SK-N-SH treated with all-trans-retinoic acid at 6 μM for 48 hours (cell line): Measurements from ENCODE around the gene CCDC24.
A peak's percentile ranks its signal among the peaks of the same experiment; 100 is the strongest.

Experiments
- ATAC-seq: fragments of 200-7000 bp; cut with Tn5 transposase; 3 replicates; pipeline ENCODE4 v1.9.1; 2020; ENCODE audit warnings: mild to moderate bottlenecking, moderate library complexity
- ARNTL ChIP-seq: fragments of 450-650 bp; formaldehyde crosslinking; IDR thresholded peaks from 2 replicates; pipeline ENCODE4 v1.5.0; 2020; ENCODE audit warnings: low read depth, mild to moderate bottlenecking, moderate library complexity, borderline replicate concordance
- BACH2 ChIP-seq: fragments of 250-450 bp; sonication (Bioruptor Pico); IDR thresholded peaks from 2 replicates; pipeline ENCODE4 v1.9.0; 2021; ENCODE audit warnings: mild to moderate bottlenecking, borderline replicate concordance
- CREB5 ChIP-seq: fragments of 250-450 bp; sonication (Bioruptor Pico); IDR thresholded peaks from 2 replicates; pipeline ENCODE4 v1.5.1; 2020; ENCODE audit warnings: low read depth, mild to moderate bottlenecking, moderate library complexity
- CSDC2 ChIP-seq: fragments of 250-450 bp; sonication (Bioruptor Pico); IDR thresholded peaks from 2 replicates; pipeline ENCODE4 v1.5.0; 2020; ENCODE audit warnings: mild to moderate bottlenecking, moderate library complexity
- CSRNP3 ChIP-seq: fragments of 250-450 bp; sonication (Bioruptor Pico); IDR thresholded peaks from 2 replicates; pipeline ENCODE4 v1.5.1; 2021; ENCODE audit warnings: mild to moderate bottlenecking, moderate library complexity
- ESRRG ChIP-seq: fragments of 250-450 bp; sonication (Bioruptor Pico); IDR thresholded peaks from 2 replicates; pipeline ENCODE4 v1.6.1; 2021; ENCODE audit warnings: mild to moderate bottlenecking
- GLIS3 ChIP-seq: fragments of 250-450 bp; sonication (Bioruptor Pico); IDR thresholded peaks from 2 replicates; pipeline ENCODE4 v1.5.0; 2020; ENCODE audit warnings: mild to moderate bottlenecking, moderate library complexity
- PATZ1 ChIP-seq: fragments of 250-450 bp; sonication (Bioruptor Pico); IDR thresholded peaks from 2 replicates; pipeline ENCODE4 v1.8.0; 2020; ENCODE audit warnings: mild to moderate bottlenecking, moderate library complexity, borderline replicate concordance
- POU6F1 ChIP-seq: fragments of 250-450 bp; sonication (Bioruptor Pico); IDR thresholded peaks from 2 replicates; pipeline ENCODE4 v1.8.0; 2021; ENCODE audit warnings: low read depth, mild to moderate bottlenecking, moderate library complexity, borderline replicate concordance
- PPARA ChIP-seq: fragments of 250-450 bp; sonication (Bioruptor Pico); IDR thresholded peaks from 2 replicates; pipeline ENCODE4 v1.5.0; 2020; ENCODE audit warnings: mild to moderate bottlenecking, borderline replicate concordance
- RARB ChIP-seq: fragments of 250-450 bp; sonication (Bioruptor Pico); IDR thresholded peaks from 2 replicates; pipeline ENCODE4 v1.8.0; 2021; ENCODE audit warnings: mild to moderate bottlenecking, moderate library complexity
- TCF4 ChIP-seq: fragments of 250-450 bp; sonication (Bioruptor Pico); IDR thresholded peaks from 2 replicates; pipeline ENCODE4 v1.8.0; 2021; ENCODE audit warnings: mild to moderate bottlenecking, moderate library complexity, borderline replicate concordance
- TOX ChIP-seq: fragments of 250-450 bp; sonication (Bioruptor Pico); IDR thresholded peaks from 2 replicates; pipeline ENCODE4 v1.8.0; 2021; ENCODE audit warnings: mild to moderate bottlenecking, moderate library complexity, borderline replicate concordance
- TSHZ2 ChIP-seq: fragments of 250-450 bp; sonication (Bioruptor Pico); IDR thresholded peaks from 2 replicates; pipeline ENCODE4 v1.5.0; 2020; ENCODE audit warnings: mild to moderate bottlenecking, moderate library complexity
- ZC3H10 ChIP-seq: fragments of 250-450 bp; sonication (Bioruptor Pico); IDR thresholded peaks from 2 replicates; pipeline ENCODE4 v1.5.1; 2021; ENCODE audit warnings: mild to moderate bottlenecking, moderate library complexity
- ZFP3 ChIP-seq: fragments of 250-450 bp; sonication (Bioruptor Pico); IDR thresholded peaks from 2 replicates; pipeline ENCODE4 v1.5.0; 2020; ENCODE audit warnings: mild to moderate bottlenecking, moderate library complexity
- ZFP30 ChIP-seq: fragments of 450-650 bp; formaldehyde crosslinking; IDR thresholded peaks from 2 replicates; pipeline ENCODE4 v1.5.0; 2022; ENCODE audit warnings: mild to moderate bottlenecking, moderate library complexity
- ZNF565 ChIP-seq: fragments of 450-650 bp; formaldehyde crosslinking; conservative IDR thresholded peaks from 2 replicates; pipeline ENCODE4 v1.5.0; 2020; ENCODE audit warnings: low read depth, mild to moderate bottlenecking, moderate library complexity
- ZNF70 ChIP-seq: fragments of 450-650 bp; formaldehyde crosslinking; IDR thresholded peaks from 2 replicates; pipeline ENCODE4 v1.5.0; 2020; ENCODE audit warnings: mild to moderate bottlenecking, moderate library complexity
- ZNF8 ChIP-seq: fragments of 450-650 bp; formaldehyde crosslinking; IDR thresholded peaks from 2 replicates; pipeline ENCODE4 v1.5.0; 2020; ENCODE audit warnings: mild to moderate bottlenecking, moderate library complexity

Gene CCDC24

GRCh38 chr1:44024031-44024902 lies 32.9 kb downstream of the CCDC24 start:
- no peak for TF ChIP-seq PATZ1 (CRISPR knock-in tag)
- TF ChIP-seq ESRRG, result no peak
- TF ChIP-seq RARB, result no peak
- no peak for TF ChIP-seq TOX (CRISPR knock-in tag)
- TF ChIP-seq ZC3H10 (CRISPR knock-in tag), result no peak
- no peak for TF ChIP-seq GLIS3
- TF ChIP-seq ZNF565 (CRISPR knock-in tag), result no peak
- no peak for TF ChIP-seq ZNF8 (CRISPR knock-in tag)
- TF ChIP-seq POU6F1 (CRISPR knock-in tag), result no peak
- no peak for TF ChIP-seq BACH2 (CRISPR knock-in tag)
- TF ChIP-seq ZFP30 (CRISPR knock-in tag), result no peak
- no peak for TF ChIP-seq CSDC2 (CRISPR knock-in tag)
- TF ChIP-seq PPARA (CRISPR knock-in tag), result no peak
- TF ChIP-seq CREB5 (CRISPR knock-in tag), result no peak
- no peak for TF ChIP-seq CSRNP3 (CRISPR knock-in tag)
- TF ChIP-seq ZFP3, result no peak
- TF ChIP-seq, all 23 proteins: peak for 0
- peak; percentile 38; the same call in 1 of the 3 replicates for ATAC-seq

- TF ChIP-seq ZNF8 (CRISPR knock-in tag) (no peak), GLIS3 (no peak), TOX (CRISPR knock-in tag) (no peak), TCF4 (CRISPR knock-in tag) (no peak), ZFP30 (CRISPR knock-in tag) (no peak), CREB5 (CRISPR knock-in tag) (no peak), ZNF70 (no peak), RARB (no peak), PPARA (CRISPR knock-in tag) (no peak), ARNTL (no peak), POU6F1 (CRISPR knock-in tag) (no peak), TSHZ2 (CRISPR knock-in tag) (no peak), ZC3H10 (CRISPR knock-in tag) (no peak), ZNF565 (CRISPR knock-in tag) (no peak), BACH2 (CRISPR knock-in tag) (no peak)
- ATAC-seq, result no peak
Observed at GRCh38 chr1:44024903-44025525, 33.6 kb downstream of the CCDC24 start.
